Skeletal muscle cell (primary cell): ENCODE results near the gene MATN4.

Source experiments
- DNase-seq: peaks from one replicate; pipeline ENCODE4 v3.0.0-alpha.2; 2010; ENCODE audit warnings: low read depth
- H3K4me3 ChIP-seq: 2 replicates; pipeline ENCODE4 v1.5.1; 2011; ENCODE audit warnings: low read depth, mild to moderate bottlenecking, control low read depth, low read length, moderate library complexity

The MATN4 gene

GRCh38 chr20:45318386-45318939, 10.4 kb upstream of the MATN4 start:
- no peak for DNase-seq
- H3K4me3 ChIP-seq = no peak overlapping the region

- no peak overlapping the region for H3K4me3 ChIP-seq
Measured at GRCh38 chr20:45317826-45318225, 9.7 kb upstream of the MATN4 start.

GRCh38 chr20:45316150-45317080, 8.3 kb upstream of the MATN4 start:
- DNase-seq = no peak

More at GRCh38 chr20:45317826-45318225, 9.7 kb upstream of the MATN4 start:
- DNase-seq = no peak

GRCh38 chr20:45315672-45316071, 7.6 kb upstream of the MATN4 start:
- no peak overlapping the region for H3K4me3 ChIP-seq
- DNase-seq = no peak

More at GRCh38 chr20:45316150-45317080, 8.3 kb upstream of the MATN4 start:
- H3K4me3 ChIP-seq = no peak overlapping the region

- DNase-seq = no peak
- no peak overlapping the region for H3K4me3 ChIP-seq
Measured at GRCh38 chr20:45313943-45314342, 5.8 kb upstream of the MATN4 start.

- H3K4me3 ChIP-seq = no peak overlapping the region
- no peak for DNase-seq
Measured at GRCh38 chr20:45313065-45313695, 5.1 kb upstream of the MATN4 start.

GRCh38 chr20:45312241-45312640, 4.1 kb upstream of the MATN4 start:
- no peak for DNase-seq

GRCh38 chr20:45311589-45312211, 3.6 kb upstream of the MATN4 start:
- no peak overlapping the region for H3K4me3 ChIP-seq
- DNase-seq = no peak

More at GRCh38 chr20:45312241-45312640, 4.1 kb upstream of the MATN4 start:
- H3K4me3 ChIP-seq = no peak overlapping the region

GRCh38 chr20:45309075-45309474, 976 bp upstream of the MATN4 start:
- no peak for DNase-seq
- H3K4me3 ChIP-seq = no peak overlapping the region

- DNase-seq = no peak
- no peak overlapping the region for H3K4me3 ChIP-seq
Measured at GRCh38 chr20:45307076-45307640, 941 bp downstream of the MATN4 start.

GRCh38 chr20:45306431-45306982, 1.6 kb downstream of the MATN4 start, which contains the start of gene RBPJL:
Gene RBPJL (plus strand): TSS chr20:45306840. CDS start chr20:45306923, 83 bp downstream.
- DNase-seq = no peak
- H3K4me3 ChIP-seq = no peak within 1 kb of the TSS

GRCh38 chr20:45305262-45305661, 2.8 kb downstream of the MATN4 start:
- DNase-seq = no peak
- no peak overlapping the region for H3K4me3 ChIP-seq

- no peak overlapping the region for H3K4me3 ChIP-seq
- no peak for DNase-seq
Measured at GRCh38 chr20:45304464-45304999, 3.6 kb downstream of the MATN4 start.

GRCh38 chr20:45303586-45304463, 4.3 kb downstream of the MATN4 start:
- no peak for DNase-seq
- no peak overlapping the region for H3K4me3 ChIP-seq

- H3K4me3 ChIP-seq = no peak overlapping the region
Measured at GRCh38 chr20:45301824-45302271, 6.3 kb downstream of the MATN4 start.

GRCh38 chr20:45300961-45301360, 7.1 kb downstream of the MATN4 start:
- DNase-seq = no peak
- no peak overlapping the region for H3K4me3 ChIP-seq

More at GRCh38 chr20:45301824-45302271, 6.3 kb downstream of the MATN4 start:
- DNase-seq = no peak

- H3K4me3 ChIP-seq = no peak overlapping the region
- no peak for DNase-seq
Measured at GRCh38 chr20:45299786-45300185, 8.3 kb downstream of the MATN4 start.
